SK-N-SH (cell line): ENCODE results near the gene MLEC. TPM values are rescaled to one million over a fixed set of nuclear protein-coding genes. Genes with fewer than 3 reads are reported as not detected.

Source experiments
- CTCF ChIA-PET: fragments of 300-600, 350-600 bp; formaldehyde crosslinking; extraction: SDS; loops from one replicate; lab custom pipeline; 2021; lab: Yijun Ruan, JAX
- POLR2A ChIA-PET: fragments of 350-600 bp; sonication (Branson Sonifier 250); formaldehyde crosslinking; extraction: SDS; loops from one replicate; lab custom pipeline; 2020; ENCODE audit warnings: antibody characterized with exemption, inconsistent platforms; lab: Yijun Ruan, JAX
- DNase-seq: peaks from one replicate; pipeline ENCODE4 v3.0.0; 2012
- H2AFZ ChIP-seq: fragments of 200-600 bp; sonication (generic); 2 replicates; pipeline ENCODE4 v1.8.1; 2016; ENCODE audit warnings: antibody characterized with exemption, mild to moderate bottlenecking, low read depth
- H3F3A ChIP-seq: fragments of 200-600 bp; sonication (generic); replicated peaks from 2 replicates; pipeline ENCODE3; 2016; ENCODE audit warnings: antibody characterized with exemption, mild to moderate bottlenecking; ENCODE audit not compliant: insufficient read depth
- H3K27ac ChIP-seq, 2 experiments: fragments of 200-500 bp in 1 of 2; fragments of 200-600 bp in 1 of 2; sonication (Bioruptor generic) in 1 of 2; sonication (generic), shearing (Covaris generic) in 1 of 2; 2 replicates each; pipeline versions ENCODE4 v1.5.1 to v1.6.1; 2014 to 2016; ENCODE audit warnings: low read depth in 2 of 2, inconsistent platforms in 1 of 2, low read length in 1 of 2, mild to moderate bottlenecking in 1 of 2, mixed read lengths in 1 of 2
- H3K27me3 ChIP-seq: fragments of 200-600 bp; sonication (generic), shearing (Covaris generic); 2 replicates; pipeline ENCODE4 v1.6.1; 2016; ENCODE audit warnings: mixed run types; ENCODE audit not compliant: insufficient read depth
- H3K36me3 ChIP-seq, 2 experiments: fragments of 200-500 bp in 1 of 2; fragments of 200-600 bp in 1 of 2; sonication (Bioruptor generic) in 1 of 2; sonication (generic) in 1 of 2; replicated peaks in 1 of 2; 2 replicates each; pipeline versions ENCODE3 to v1.5.1; 2014 to 2016; ENCODE audit warnings: low read length in 1 of 2, mild to moderate bottlenecking in 1 of 2; ENCODE audit not compliant: insufficient read depth in 2 of 2, control insufficient read depth in 1 of 2
- H3K4me1 ChIP-seq, 2 experiments: fragments of 200-500 bp in 1 of 2; fragments of 200-600 bp in 1 of 2; sonication (Bioruptor generic) in 1 of 2; sonication (generic), shearing (Covaris generic) in 1 of 2; 2 replicates each; pipeline versions ENCODE4 v1.5.1 to v1.6.1; 2014 to 2016; ENCODE audit warnings: low read depth in 1 of 2, low read length in 1 of 2, mixed run types in 1 of 2; ENCODE audit not compliant: insufficient read depth in 2 of 2, control insufficient read depth in 1 of 2
- H3K4me2 ChIP-seq: fragments of 200-600 bp; sonication (generic), shearing (Covaris generic); 2 replicates; pipeline ENCODE4 v1.6.1; 2017; ENCODE audit warnings: mixed run types
- H3K4me3 ChIP-seq, 2 experiments: fragments of 200-500 bp in 1 of 2; fragments of 200-600 bp in 1 of 2; sonication (Bioruptor generic) in 1 of 2; sonication (generic), shearing (Covaris generic) in 1 of 2; 2 replicates each; pipeline versions ENCODE4 v1.5.1 to v1.8.1; 2014 to 2016; ENCODE audit warnings: low read depth in 2 of 2, inconsistent platforms in 1 of 2, low read length in 1 of 2, mild to moderate bottlenecking in 1 of 2, mixed read lengths in 1 of 2, moderate library complexity in 1 of 2
- H3K79me2 ChIP-seq: fragments of 200-600 bp; sonication (generic); 2 replicates; pipeline ENCODE4 v1.8.1; 2017; ENCODE audit warnings: mild to moderate bottlenecking; ENCODE audit not compliant: insufficient read depth
- H3K9ac ChIP-seq: fragments of 200-600 bp; sonication (generic); 2 replicates; pipeline ENCODE4 v1.6.1; 2017; ENCODE audit warnings: mixed run types
- H3K9me2 ChIP-seq: fragments of 200-600 bp; sonication (generic); 2 replicates; pipeline ENCODE4 v1.6.1; 2017; ENCODE audit warnings: mixed run types
- H3K9me3 ChIP-seq: fragments of 200-600 bp; sonication (generic); 2 replicates; pipeline ENCODE4 v1.6.1; 2017; ENCODE audit warnings: mixed run types, mild to moderate bottlenecking, moderate library complexity
- H4K20me1 ChIP-seq: fragments of 200-600 bp; sonication (generic); 2 replicates; pipeline ENCODE4 v1.6.1; 2017; ENCODE audit warnings: mild to moderate bottlenecking, mixed run types; ENCODE audit not compliant: insufficient read depth
- ELF1 ChIP-seq: IDR thresholded peaks from 2 replicates; pipeline ENCODE4 v1.4.0; 2012
- EZH2phosphoT487 ChIP-seq: fragments of 200-600 bp; sonication (generic); IDR thresholded peaks from 2 replicates; pipeline ENCODE4 v1.6.1; 2017; ENCODE audit warnings: low read depth, mixed run types, mild to moderate bottlenecking, antibody characterized with exemption, moderate library complexity, borderline replicate concordance
- FOXJ3 ChIP-seq: sonication (generic); formaldehyde crosslinking; IDR thresholded peaks from 2 replicates; pipeline ENCODE4 v1.5.1; 2020; ENCODE audit warnings: mild to moderate bottlenecking, missing genetic modification reagents
- GABPA ChIP-seq: IDR thresholded peaks from 2 replicates; pipeline ENCODE4 v1.4.0; 2012; ENCODE audit warnings: low read depth, mild to moderate bottlenecking
- GATA2 ChIP-seq: sonication (generic); formaldehyde crosslinking; IDR thresholded peaks from 2 replicates; pipeline ENCODE4 v1.5.0; 2020; ENCODE audit warnings: mild to moderate bottlenecking, missing genetic modification reagents
- IRF3 ChIP-seq: fragments of 150-350 bp; IDR thresholded peaks from 2 replicates; pipeline ENCODE4 v1.6.1; 2016; ENCODE audit warnings: mild to moderate bottlenecking, low read depth, low read length
- MAX ChIP-seq: IDR thresholded peaks from 2 replicates; pipeline ENCODE4 v1.4.0; 2012; ENCODE audit warnings: low read depth
- MEF2A ChIP-seq: IDR thresholded peaks from 2 replicates; pipeline ENCODE4 v1.4.0; 2012; ENCODE audit warnings: low read depth, borderline replicate concordance
- NFIC ChIP-seq: IDR thresholded peaks from 2 replicates; pipeline ENCODE4 v1.4.0; 2012; ENCODE audit warnings: borderline replicate concordance
- PBX3 ChIP-seq: IDR thresholded peaks from 2 replicates; pipeline ENCODE4; 2012
- POLR2AphosphoS5 ChIP-seq: IDR thresholded peaks from 2 replicates; pipeline ENCODE4 v1.6.1; 2012; ENCODE audit warnings: low read depth, low read length
- REST ChIP-seq: IDR thresholded peaks from 2 replicates; pipeline ENCODE4 v1.6.1; 2012; ENCODE audit warnings: mild to moderate bottlenecking, low read depth, low read length, moderate library complexity
- SIN3A ChIP-seq: IDR thresholded peaks from 2 replicates; pipeline ENCODE4 v1.6.1; 2012; ENCODE audit warnings: low read depth, mild to moderate bottlenecking, low read length, moderate library complexity, borderline replicate concordance
- SMC3 ChIP-seq: IDR thresholded peaks from 2 replicates; pipeline ENCODE4 v1.6.1; 2012; ENCODE audit warnings: low read depth, low read length, improper control_type of control experiment
- TAF1 ChIP-seq: IDR thresholded peaks from 2 replicates; pipeline ENCODE4 v1.6.1; 2012; ENCODE audit warnings: low read depth, mild to moderate bottlenecking, low read length, moderate library complexity, borderline replicate concordance
- TEAD4 ChIP-seq: IDR thresholded peaks from 2 replicates; pipeline ENCODE4 v1.4.0; 2012; ENCODE audit warnings: mild to moderate bottlenecking, borderline replicate concordance; ENCODE audit not compliant: insufficient read depth
- YY1 ChIP-seq: IDR thresholded peaks from 2 replicates; pipeline ENCODE4 v1.4.0; 2012; ENCODE audit warnings: low read depth, mild to moderate bottlenecking
- WGBS: methylation state at CpG from one replicate; pipeline ENCODE4 v1.1.6; 2017; ENCODE audit warnings: low lambda C conversion rate; 5-methylcytosine and 5-hydroxymethylcytosine counted together
- polyA plus RNA-seq, 3 experiments: library from polyadenylated mRNA; depleted of rRNA; stranded (reverse); fragments of >200 nt; gene quantifications; 2 replicates each; pipeline ENCODE4 v1.2.3, GENCODE V29; 2012
- TF ChIP-seq, protein P1 (sequence below): fragments of 200-600 bp; sonication (generic); IDR thresholded peaks from 2 replicates; pipeline ENCODE4 v1.6.1; 2017; ENCODE audit warnings: antibody characterized with exemption, mild to moderate bottlenecking, moderate library complexity
- TF ChIP-seq, protein P2 (sequence below): fragments of 150-350 bp; IDR thresholded peaks from 2 replicates; pipeline ENCODE4 v1.6.1; 2017; ENCODE audit warnings: antibody characterized with exemption, low read length, low read depth, borderline replicate concordance

The MLEC gene
- polyA plus RNA-seq, 1 of the 3 experiments (the other 2 are of a cell fraction), result 23.4 TPM

- peak; percentile 83 for DNase-seq
- Histone ChIP-seq H3K79me2 (no peaks in the 10 kb centered on the region), H3K4me3 (no peak overlapping the region), H3K9me3 (no peaks in the 10 kb centered on the region), H3K27ac (peak overlapping the region in 1 of 2 experiments; percentile 31; a peak in 1 of 4 replicates), H3K9ac (no peak overlapping the region), H3K9me2 (no peaks in the 10 kb centered on the region), H3K36me3 (no peaks in the 10 kb centered on the region), H3K4me1 (peaks cover 0 to 15% of the 10 kb centered on the region in 2 experiments; a peak in 2 of 4 replicates), H3F3A (no peaks in the 10 kb centered on the region), H2AFZ (peak overlapping the region; percentile 63; the same call in 1 of the 2 replicates), H4K20me1 (no peaks in the 10 kb centered on the region), H3K4me2 (no peak overlapping the region; the same call in 1 of the 2 replicates), H3K27me3 (no peaks in the 10 kb centered on the region)
- 52% methylated on average over 18 of the region's 19 CpGs for whole genome bisulfite sequencing
- no peak for TF ChIP-seq SMC3
- TF ChIP-seq EZH2phosphoT487, result no peak
- TF ChIP-seq, protein P1, sequence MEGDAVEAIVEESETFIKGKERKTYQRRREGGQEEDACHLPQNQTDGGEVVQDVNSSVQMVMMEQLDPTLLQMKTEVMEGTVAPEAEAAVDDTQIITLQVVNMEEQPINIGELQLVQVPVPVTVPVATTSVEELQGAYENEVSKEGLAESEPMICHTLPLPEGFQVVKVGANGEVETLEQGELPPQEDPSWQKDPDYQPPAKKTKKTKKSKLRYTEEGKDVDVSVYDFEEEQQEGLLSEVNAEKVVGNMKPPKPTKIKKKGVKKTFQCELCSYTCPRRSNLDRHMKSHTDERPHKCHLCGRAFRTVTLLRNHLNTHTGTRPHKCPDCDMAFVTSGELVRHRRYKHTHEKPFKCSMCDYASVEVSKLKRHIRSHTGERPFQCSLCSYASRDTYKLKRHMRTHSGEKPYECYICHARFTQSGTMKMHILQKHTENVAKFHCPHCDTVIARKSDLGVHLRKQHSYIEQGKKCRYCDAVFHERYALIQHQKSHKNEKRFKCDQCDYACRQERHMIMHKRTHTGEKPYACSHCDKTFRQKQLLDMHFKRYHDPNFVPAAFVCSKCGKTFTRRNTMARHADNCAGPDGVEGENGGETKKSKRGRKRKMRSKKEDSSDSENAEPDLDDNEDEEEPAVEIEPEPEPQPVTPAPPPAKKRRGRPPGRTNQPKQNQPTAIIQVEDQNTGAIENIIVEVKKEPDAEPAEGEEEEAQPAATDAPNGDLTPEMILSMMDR, result no peak
- TF ChIP-seq TEAD4, result no peak
- no peak for TF ChIP-seq TAF1
- no peak for TF ChIP-seq POLR2AphosphoS5
- no peak for TF ChIP-seq NFIC
- TF ChIP-seq SIN3A, result no peak
- TF ChIP-seq YY1, result no peak
- TF ChIP-seq REST, result no peak
- no peak for TF ChIP-seq IRF3
- TF ChIP-seq GABPA, result no peak
- TF ChIP-seq FOXJ3 (CRISPR knock-in tag), result no peak
- no peak for TF ChIP-seq PBX3
- no peak for TF ChIP-seq GATA2 (CRISPR knock-in tag)
- TF ChIP-seq, protein P2, sequence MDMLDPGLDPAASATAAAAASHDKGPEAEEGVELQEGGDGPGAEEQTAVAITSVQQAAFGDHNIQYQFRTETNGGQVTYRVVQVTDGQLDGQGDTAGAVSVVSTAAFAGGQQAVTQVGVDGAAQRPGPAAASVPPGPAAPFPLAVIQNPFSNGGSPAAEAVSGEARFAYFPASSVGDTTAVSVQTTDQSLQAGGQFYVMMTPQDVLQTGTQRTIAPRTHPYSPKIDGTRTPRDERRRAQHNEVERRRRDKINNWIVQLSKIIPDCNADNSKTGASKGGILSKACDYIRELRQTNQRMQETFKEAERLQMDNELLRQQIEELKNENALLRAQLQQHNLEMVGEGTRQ, result no peak
- no peak for TF ChIP-seq MEF2A
- no peak for TF ChIP-seq ELF1
- no peak for TF ChIP-seq MAX
- ChIA-PET POLR2A (interaction anchor here (0.7 to 1.5 kb wide), 2 partner anchors 17 kb away, joined by 3 read pairs; partner anchors contain the start of gene MLEC), CTCF (interaction anchor here (0.6 to 3.5 kb wide), 4 partner anchors 17 to 45 kb away, joined by 3 to 28 read pairs (median 9); no protein-coding TSS in a partner anchor)
Measured at GRCh38 chr12:120668868-120669840, 17.8 kb upstream of the MLEC start.
